GM12865 (cell line): ENCODE data around the gene DHX29.

Source experiments
- DNase-seq: peaks from one replicate; pipeline ENCODE4 v3.0.0; 2010; ENCODE audit warnings: low read depth
- H3K4me3 ChIP-seq: 2 replicates; pipeline ENCODE4 v1.5.1; 2011; ENCODE audit warnings: mild to moderate bottlenecking, low read depth, low read length, control low read depth
- CTCF ChIP-seq: IDR thresholded peaks from 2 replicates; pipeline ENCODE4 v1.5.1; 2011; ENCODE audit warnings: low read length, control low read depth, low read depth, inconsistent platforms; ENCODE audit not compliant: insufficient read depth; ENCODE audit errors: missing control alignments

Gene DHX29

GRCh38 chr5:55304584-55304983 lies 2.9 kb downstream of the DHX29 start:
- DNase-seq = no peak
- TF ChIP-seq CTCF = no peak
- H3K4me3 ChIP-seq = no peak overlapping the region

- DNase-seq = peak; percentile 11
- H3K4me3 ChIP-seq = no peak overlapping the region
- TF ChIP-seq CTCF = no peak
Measured at GRCh38 chr5:55303238-55303690, 4.2 kb downstream of the DHX29 start.

- no peak overlapping the region for H3K4me3 ChIP-seq
- no peak for DNase-seq
- no peak for TF ChIP-seq CTCF
Measured at GRCh38 chr5:55300890-55301289, 6.6 kb downstream of the DHX29 start.

- no peak for DNase-seq
- TF ChIP-seq CTCF = no peak
- H3K4me3 ChIP-seq = no peak overlapping the region
Measured at GRCh38 chr5:55294935-55295334, 12.6 kb downstream of the DHX29 start.

GRCh38 chr5:55290991-55291390 lies 16.5 kb downstream of the DHX29 start:
- DNase-seq = no peak
- no peak for TF ChIP-seq CTCF
- H3K4me3 ChIP-seq = no peak overlapping the region

- no peak overlapping the region for H3K4me3 ChIP-seq
- no peak for DNase-seq
- TF ChIP-seq CTCF = no peak
Measured at GRCh38 chr5:55289808-55290207, 17.7 kb downstream of the DHX29 start.

GRCh38 chr5:55286411-55286933 lies 21.0 kb downstream of the DHX29 start:
- DNase-seq = no peak
- H3K4me3 ChIP-seq = no peak overlapping the region
- no peak for TF ChIP-seq CTCF
